HEK293 (cell line): ENCODE results near the gene MMADHC.

ENCODE experiments used
- CTCF ChIP-seq: fragments of 450-650 bp; formaldehyde crosslinking; IDR thresholded peaks from 2 replicates; pipeline ENCODE4 v1.5.1; 2016; ENCODE audit warnings: missing biosample characterization, missing genetic modification characterization
- KLF16 ChIP-seq: fragments of 450-650 bp; formaldehyde crosslinking; IDR thresholded peaks from 2 replicates; pipeline ENCODE4 v1.5.1; 2017; ENCODE audit warnings: missing biosample characterization, missing genetic modification characterization
- ZBTB17 ChIP-seq: fragments of 450-650 bp; formaldehyde crosslinking; IDR thresholded peaks from 2 replicates; pipeline ENCODE4 v1.5.1; 2016; ENCODE audit warnings: missing biosample characterization, missing genetic modification characterization
- ZBTB7A ChIP-seq: fragments of 450-650 bp; formaldehyde crosslinking; IDR thresholded peaks from 2 replicates; pipeline ENCODE4 v1.5.1; 2016; ENCODE audit warnings: low read depth, missing biosample characterization, missing genetic modification characterization
- ZFHX2 ChIP-seq: fragments of 450-650 bp; formaldehyde crosslinking; conservative IDR thresholded peaks from 2 replicates; pipeline ENCODE4 v1.5.1; 2016; ENCODE audit warnings: missing biosample characterization, missing genetic modification characterization
- ZNF10 ChIP-seq: fragments of 450-650 bp; formaldehyde crosslinking; IDR thresholded peaks from 2 replicates; pipeline ENCODE4 v1.5.1; 2017; ENCODE audit warnings: missing biosample characterization, missing genetic modification characterization
- ZNF221 ChIP-seq: fragments of 450-650 bp; formaldehyde crosslinking; IDR thresholded peaks from 2 replicates; pipeline ENCODE4 v1.5.1; 2017; ENCODE audit warnings: missing biosample characterization, missing genetic modification characterization, borderline replicate concordance
- ZNF324 ChIP-seq: fragments of 450-650 bp; formaldehyde crosslinking; IDR thresholded peaks from 2 replicates; pipeline ENCODE4 v1.5.1; 2016; ENCODE audit warnings: missing biosample characterization, missing genetic modification characterization
- ZNF423 ChIP-seq: fragments of 450-650 bp; formaldehyde crosslinking; IDR thresholded peaks from 2 replicates; pipeline ENCODE4 v1.5.1; 2016; ENCODE audit warnings: missing biosample characterization, missing genetic modification characterization
- ZNF560 ChIP-seq: fragments of 450-650 bp; formaldehyde crosslinking; IDR thresholded peaks from 2 replicates; pipeline ENCODE4 v1.5.1; 2017; ENCODE audit warnings: missing biosample characterization, missing genetic modification characterization, borderline replicate concordance
- ZNF561 ChIP-seq: fragments of 450-650 bp; IDR thresholded peaks from 2 replicates; pipeline ENCODE4 v1.5.1; 2018; ENCODE audit warnings: missing biosample characterization, missing genetic modification characterization, borderline replicate concordance
- TF ChIP-seq, protein P1 (sequence below): fragments of 450-650 bp; IDR thresholded peaks from 2 replicates; pipeline ENCODE4 v1.5.1; 2018; ENCODE audit warnings: missing biosample characterization, missing genetic modification characterization
- TF ChIP-seq, protein P2 (sequence below): fragments of 450-650 bp; formaldehyde crosslinking; IDR thresholded peaks from 2 replicates; pipeline ENCODE4 v1.5.1; 2016; ENCODE audit warnings: missing biosample characterization, missing genetic modification characterization

DNA sequence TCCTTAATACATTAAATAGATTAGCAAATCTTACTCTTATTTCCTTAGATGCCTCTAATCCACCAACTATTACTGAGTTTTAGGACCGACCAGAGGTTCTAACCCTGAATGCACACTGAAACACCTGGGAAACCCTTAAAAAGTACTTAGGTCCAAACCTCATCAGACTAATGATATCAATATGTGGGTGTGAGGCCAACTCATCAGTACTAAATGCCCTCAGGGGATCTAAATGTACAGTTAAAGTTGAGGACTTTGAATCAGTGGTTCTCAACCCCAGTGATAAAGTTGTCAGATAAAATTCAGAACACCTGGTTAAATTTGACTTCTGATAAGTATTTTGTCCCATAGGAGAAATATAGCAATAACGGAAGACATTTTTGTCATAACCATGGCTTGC is 20.9 kb downstream of the MMADHC start:
- TF ChIP-seq, protein P1, sequence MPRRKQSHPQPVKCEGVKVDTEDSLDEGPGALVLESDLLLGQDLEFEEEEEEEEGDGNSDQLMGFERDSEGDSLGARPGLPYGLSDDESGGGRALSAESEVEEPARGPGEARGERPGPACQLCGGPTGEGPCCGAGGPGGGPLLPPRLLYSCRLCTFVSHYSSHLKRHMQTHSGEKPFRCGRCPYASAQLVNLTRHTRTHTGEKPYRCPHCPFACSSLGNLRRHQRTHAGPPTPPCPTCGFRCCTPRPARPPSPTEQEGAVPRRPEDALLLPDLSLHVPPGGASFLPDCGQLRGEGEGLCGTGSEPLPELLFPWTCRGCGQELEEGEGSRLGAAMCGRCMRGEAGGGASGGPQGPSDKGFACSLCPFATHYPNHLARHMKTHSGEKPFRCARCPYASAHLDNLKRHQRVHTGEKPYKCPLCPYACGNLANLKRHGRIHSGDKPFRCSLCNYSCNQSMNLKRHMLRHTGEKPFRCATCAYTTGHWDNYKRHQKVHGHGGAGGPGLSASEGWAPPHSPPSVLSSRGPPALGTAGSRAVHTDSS: no peak
- TF ChIP-seq CTCF (tag by site-specific recombination) (no peak), ZNF423 (tag by site-specific recombination) (no peak), ZBTB17 (tag by site-specific recombination) (no peak), ZBTB7A (tag by site-specific recombination) (no peak), ZNF10 (tag by site-specific recombination) (no peak), ZNF561 (tag by site-specific recombination) (no peak), ZNF324 (tag by site-specific recombination) (no peak), ZFHX2 (tag by site-specific recombination) (no peak), KLF16 (no peak), ZNF560 (tag by site-specific recombination) (no peak), ZNF221 (tag by site-specific recombination) (no peak)
- TF ChIP-seq, protein P2, sequence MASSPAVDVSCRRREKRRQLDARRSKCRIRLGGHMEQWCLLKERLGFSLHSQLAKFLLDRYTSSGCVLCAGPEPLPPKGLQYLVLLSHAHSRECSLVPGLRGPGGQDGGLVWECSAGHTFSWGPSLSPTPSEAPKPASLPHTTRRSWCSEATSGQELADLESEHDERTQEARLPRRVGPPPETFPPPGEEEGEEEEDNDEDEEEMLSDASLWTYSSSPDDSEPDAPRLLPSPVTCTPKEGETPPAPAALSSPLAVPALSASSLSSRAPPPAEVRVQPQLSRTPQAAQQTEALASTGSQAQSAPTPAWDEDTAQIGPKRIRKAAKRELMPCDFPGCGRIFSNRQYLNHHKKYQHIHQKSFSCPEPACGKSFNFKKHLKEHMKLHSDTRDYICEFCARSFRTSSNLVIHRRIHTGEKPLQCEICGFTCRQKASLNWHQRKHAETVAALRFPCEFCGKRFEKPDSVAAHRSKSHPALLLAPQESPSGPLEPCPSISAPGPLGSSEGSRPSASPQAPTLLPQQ: no peak
